ENCODE measurements around the gene EBF3.

The EBF3 gene

DNA sequence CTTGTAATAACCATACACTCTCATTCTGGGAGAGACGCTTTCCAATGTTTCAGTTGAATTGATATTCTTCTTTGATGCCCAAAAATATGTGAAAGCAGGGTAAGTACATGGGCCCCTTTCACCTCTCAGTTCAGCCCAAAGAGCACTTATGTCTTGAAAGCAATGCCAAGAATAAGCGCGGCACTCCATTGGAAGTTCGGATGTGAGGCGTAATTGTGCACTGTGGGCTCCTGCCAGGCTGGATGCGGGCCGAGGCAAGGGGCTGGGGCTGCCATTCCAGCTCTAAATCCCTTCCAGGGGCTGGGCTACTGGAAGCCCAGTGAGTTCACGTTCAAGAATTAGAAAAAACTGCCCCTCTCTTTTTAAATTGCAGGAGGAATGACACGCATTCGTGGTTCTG, 113.8 kb downstream of the EBF3 start:
- DNase-seq: no peak

DNA sequence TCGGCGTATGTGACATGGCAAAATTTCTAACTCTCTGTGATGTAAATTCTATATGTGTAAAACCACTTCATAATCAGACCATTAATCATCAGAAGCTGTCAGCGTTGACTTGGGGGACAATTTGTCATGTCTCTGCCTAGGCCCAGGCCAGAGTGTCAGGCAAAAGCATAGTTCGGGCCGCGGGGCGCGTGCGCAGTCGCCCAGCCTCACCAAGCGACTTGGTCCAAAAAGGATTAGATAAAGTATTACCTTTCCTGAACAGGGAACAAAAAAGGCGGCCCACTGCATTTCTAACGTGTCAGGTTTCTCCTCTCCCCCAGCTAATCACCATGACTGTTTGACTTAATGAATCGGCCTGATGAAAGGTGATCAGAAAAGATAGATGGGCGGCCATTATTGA, 114.2 kb downstream of the EBF3 start:
- no peak for DNase-seq

DNA sequence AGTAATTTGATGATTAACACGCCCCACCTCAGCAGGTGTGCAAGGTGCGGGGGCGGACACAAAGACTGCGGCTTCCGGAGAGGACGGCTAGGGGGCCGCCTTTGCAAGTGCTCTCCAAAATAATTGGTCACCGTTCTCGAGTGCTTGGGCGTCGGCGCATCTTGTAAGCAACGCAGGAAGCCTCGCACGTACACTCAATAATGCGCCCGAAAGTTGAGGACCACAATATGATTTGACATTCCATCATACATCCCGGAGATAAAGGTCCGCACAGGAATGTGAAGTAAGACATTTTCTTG, 114.7 kb downstream of the EBF3 start:
- no peak for DNase-seq

DNA sequence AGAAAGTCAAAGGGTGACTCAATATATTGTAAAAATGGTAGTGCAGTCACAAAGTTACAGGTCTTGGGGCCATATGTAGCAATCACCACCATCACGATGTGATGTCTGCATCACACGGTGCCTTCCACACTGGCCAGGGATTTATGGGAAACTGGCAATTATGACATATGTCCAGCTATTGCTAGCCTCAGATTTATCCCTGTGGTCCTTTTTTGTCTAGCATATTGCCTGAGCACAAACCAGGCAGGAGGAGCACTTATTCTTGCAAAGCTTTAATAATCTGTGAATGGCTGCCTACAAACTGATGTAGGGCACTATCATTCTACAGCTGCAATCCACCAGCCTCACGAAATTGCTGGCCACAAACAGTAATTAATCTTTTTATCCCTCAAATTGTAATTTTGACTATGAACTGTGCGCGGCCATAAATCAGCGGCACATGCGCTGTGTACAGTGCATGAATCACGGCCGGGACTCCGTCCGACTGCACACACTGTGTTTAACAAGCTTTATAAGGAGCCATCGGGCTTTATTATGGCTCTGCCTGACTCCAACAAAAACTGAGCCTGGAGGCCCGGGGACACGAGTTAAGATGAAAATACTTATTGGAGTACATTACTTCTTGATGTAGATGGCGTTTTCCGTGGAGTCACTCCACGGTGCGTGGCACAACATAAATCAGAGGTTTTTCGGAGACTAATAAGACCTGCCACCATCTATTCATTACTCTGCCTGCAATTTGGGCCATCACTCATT, 115.2 kb downstream of the EBF3 start:
- no peak for DNase-seq

DNA sequence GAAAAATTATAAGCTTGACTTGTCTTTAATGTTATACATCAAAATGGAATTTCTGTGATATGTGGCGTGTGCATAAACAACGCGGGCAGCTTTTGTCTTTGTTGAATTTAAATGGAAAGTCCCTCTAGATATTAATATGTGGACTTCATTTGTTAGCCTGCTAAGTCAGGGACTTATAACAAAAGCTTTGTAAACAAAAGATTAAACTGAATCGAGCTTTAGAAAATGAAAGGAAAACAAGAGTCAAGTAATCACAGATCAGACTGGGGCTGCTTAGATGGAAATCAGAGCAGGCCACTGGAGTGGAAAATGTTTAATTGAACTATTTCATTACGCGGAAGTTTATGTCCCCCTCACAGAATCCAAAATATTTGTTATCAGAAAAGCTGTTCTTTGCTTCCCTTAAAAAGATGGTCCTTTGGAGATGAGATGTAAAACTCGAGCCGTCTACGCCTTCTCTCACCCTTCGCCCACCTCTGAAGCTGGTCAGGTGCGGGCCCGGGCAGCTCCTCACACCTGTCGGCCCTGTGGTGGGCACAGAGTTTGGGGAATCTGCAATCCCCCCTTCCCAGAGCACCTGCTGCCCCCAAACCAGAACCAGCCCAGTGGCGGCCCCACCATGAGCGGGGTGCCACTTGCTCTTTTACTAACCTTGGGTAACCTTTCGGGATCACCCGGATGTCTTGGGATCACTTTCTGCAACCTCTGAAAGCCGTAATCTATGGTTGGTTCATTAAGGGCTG, 116.2 kb downstream of the EBF3 start:
- DNase-seq: no peak

DNA sequence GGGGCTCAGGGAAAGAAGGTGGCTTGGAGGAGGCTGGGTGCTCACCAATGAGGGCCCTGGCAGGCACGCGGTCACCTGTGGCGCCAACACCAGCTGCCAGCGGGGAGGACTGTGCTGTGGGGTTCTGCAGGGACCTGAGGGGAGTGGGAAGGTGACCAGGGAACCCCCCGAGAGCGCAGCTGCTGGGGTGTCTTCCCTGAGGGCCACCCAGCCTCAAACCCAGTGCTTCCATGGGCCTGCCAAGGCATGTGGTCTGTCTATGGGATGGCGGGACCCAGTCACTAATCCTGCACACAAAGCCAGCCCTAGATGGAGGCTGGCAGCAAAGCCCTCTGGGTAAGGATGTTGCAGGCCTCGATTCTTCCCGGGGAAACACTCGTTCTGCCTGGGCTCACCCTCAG, 117.1 kb downstream of the EBF3 start:
- no peak for DNase-seq

GRCh38 chr10:129845111-129845753, 118.8 kb downstream of the EBF3 start:
- DNase-seq: no peak

- no peak for DNase-seq
These were observed 119.8 kb downstream of the EBF3 start for GRCh38 chr10:129844216-129844766.

DNA sequence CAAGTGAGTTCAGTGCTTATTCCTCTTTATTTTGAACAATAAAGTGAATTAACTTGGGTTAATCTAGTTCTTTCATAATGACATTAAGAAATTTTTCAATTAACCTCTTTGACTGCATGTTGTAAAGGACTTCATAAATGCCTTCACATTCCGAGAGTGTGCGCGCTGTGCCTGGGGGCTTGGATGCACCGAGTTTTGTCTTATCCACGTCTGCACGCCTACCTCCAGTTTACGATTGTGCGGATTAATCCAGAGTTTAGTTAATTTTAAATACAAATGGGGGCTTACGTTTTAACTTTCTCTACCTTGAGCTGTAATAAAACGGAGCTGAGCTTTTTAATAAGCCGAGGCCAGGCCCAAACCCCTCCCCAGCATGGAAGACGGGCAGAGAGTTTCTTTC, 120.4 kb downstream of the EBF3 start:
- no peak for DNase-seq

- no peak for DNase-seq
These were observed 120.9 kb downstream of the EBF3 start for GRCh38 chr10:129843131-129843541.

GRCh38 chr10:129842031-129842430, 122.0 kb downstream of the EBF3 start:
- DNase-seq: no peak

- DNase-seq: no peak
These were observed 122.5 kb downstream of the EBF3 start for GRCh38 chr10:129841590-129841989.

- no peak for DNase-seq
These were observed 123.0 kb downstream of the EBF3 start for GRCh38 chr10:129841071-129841470.

DNA sequence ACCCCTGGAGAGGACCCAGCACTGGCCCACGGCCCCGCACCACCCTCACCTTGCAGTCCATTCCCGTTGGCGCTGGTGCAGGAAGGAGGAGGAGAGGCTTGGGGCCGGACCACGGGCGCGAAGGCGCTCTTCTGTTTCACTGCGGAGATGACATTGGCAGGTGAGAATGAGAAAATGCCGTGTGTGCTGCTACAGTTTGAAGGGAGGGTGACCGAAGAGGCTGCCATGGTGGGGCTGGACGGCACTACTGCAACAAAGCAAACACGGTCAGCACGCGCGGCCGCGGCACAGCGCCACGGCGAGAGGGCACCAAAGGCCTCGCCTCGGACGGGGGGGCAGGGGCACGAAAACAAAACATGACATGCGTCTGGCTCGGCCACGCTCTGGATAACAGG, 123.9 kb downstream of the EBF3 start:
- no peak for DNase-seq

DNA sequence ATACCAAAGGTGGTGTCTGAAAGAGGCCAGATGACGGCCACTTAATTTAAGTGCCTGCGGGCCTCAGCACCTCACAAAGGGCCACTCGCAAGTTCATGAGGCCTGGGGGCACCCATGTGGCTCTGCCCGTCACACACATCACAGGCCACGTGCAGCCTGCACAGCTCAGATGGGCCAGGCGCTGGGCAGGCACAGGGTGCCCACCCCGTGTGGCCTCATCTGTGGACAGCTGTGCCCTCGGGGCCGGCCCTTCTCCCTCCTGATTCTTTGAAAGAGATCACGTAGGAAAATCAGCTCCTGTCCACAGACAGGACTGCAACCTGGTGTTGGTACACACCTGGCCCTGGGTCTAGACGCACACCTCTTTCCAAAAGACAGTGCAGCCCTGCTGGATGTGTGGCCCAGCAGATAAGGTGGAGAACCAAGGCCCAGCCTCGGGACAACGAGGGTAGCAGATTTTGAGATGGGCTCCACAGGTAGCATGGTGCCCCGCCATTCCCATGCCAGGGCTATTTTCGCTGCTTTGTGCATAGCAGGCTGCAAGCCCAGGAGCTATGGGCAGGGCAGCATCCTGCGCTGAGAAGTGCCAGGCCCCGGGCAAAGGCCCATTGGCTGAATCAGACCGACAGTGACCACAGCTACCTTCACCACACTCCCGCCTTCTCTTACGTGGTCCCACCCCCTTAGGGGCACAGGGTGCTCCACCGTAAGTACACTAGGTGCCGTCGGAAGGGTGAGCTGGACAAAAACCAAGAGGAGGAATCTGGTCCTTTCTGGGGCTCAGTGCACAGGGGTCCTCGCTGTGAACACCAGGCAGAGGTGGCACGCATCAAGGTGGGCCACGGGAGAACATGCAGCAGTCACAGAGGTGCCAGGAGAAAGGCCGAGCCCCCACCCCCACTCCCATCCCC, 124.5 kb downstream of the EBF3 start:
- DNase-seq: no peak

- no peak for DNase-seq
These were observed 125.3 kb downstream of the EBF3 start for GRCh38 chr10:129838794-129839193.

DNA sequence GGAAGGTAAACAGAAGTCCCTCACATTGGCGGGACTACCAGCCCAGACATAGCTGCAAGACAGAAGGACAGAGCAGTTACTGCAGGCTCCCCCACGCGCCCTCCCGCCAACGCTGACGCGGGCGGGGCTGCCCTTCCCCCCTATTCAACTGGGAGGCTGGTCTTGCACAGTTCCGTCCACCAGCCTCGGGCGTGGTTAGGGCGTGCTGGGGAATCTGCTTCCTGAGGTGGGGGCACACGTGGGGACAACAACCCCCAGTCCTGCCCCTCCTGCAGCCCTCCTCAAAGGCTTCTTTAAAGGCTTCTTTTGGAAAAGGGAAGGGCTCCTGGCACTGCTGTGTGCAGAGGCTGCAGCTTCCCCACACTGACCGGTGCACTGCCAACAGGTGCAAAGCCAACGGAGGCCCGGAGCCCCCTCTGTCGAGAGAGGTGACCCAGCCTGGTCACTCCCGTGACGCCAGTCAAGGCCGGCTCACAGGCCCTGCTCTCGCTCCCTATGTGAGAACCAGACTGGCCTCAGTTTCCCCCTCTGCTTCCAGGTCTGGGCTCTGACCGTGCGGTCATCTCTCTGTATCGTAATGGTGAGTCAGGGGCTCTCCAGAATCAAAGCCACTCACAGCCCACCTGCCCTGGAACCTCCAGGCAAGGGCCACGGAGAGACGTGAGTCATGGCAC, 126.0 kb downstream of the EBF3 start:
- DNase-seq: no peak

DNA sequence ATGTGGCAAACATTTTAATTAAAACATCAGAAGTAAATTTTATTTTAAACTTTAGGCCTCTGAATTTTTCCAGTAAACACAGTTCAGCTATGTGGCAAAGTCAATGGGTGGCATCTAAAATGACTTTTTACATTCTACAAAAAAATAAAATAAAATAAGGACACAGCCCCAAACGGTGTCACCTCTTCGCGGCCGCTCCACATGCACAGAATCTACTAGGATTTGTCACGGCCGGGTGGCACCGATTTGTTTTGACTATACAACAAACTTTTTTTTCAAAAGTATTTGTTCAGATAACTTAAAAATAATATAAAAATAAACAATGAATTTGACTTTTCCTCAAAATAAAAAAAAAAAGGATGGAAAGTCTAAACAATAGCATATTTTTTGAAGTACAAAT, 127.8 kb downstream of the EBF3 start:
- no peak for DNase-seq

- no peak for DNase-seq
These were observed 129.9 kb downstream of the EBF3 start for GRCh38 chr10:129833994-129834739.

DNA sequence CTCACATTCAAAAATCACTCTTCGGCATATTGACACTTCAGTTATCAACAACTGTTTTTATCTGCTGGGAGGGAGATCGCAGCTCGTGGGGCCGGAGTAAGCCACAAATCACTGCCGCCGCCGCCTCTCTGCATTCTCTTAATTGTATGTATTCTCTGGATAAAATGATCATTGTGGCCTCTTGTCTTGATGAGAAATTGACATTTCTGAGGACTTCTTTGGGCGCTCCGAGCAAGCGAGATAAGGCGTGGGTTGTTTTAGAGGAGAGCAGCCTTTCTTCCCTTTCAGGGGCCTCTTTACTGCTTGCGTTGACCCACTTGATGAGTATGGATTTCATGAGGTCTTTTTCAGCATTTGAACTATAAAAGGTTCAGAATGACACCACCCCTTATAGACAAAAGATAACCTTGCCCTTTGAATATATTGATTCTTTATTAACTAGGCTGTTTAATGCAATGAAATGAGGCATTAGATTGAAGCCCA, 130.6 kb downstream of the EBF3 start:
- DNase-seq: no peak

Measured in CD4-positive, alpha-beta T cell treated with Interleukin-17A for 1 hour (primary cell).